Hypothalamus (tissue), 51 donors: ENCODE results near the gene MINAR1.

Source experiments
- DNase-seq, 51 donors: peaks; one replicate each; lab custom pipeline; 2025; lab: John Stamatoyannopoulos, UW

The MINAR1 gene

GRCh38 chr15:79459666-79460065 is 27.5 kb downstream of the MINAR1 start:
- DNase-seq, result no peak

GRCh38 chr15:79463043-79463780 is 31.1 kb downstream of the MINAR1 start:
- no peak for DNase-seq

GRCh38 chr15:79463781-79464270 is 31.7 kb downstream of the MINAR1 start:
- no peak for DNase-seq

- no peak for DNase-seq
Measured at GRCh38 chr15:79466488-79466887, 34.4 kb downstream of the MINAR1 start.

- DNase-seq, result no peak
Measured at GRCh38 chr15:79467865-79468586, 35.9 kb downstream of the MINAR1 start.

- no peak for DNase-seq
Measured at GRCh38 chr15:79472446-79472845, 40.3 kb downstream of the MINAR1 start.

GRCh38 chr15:79474252-79474651 is 42.1 kb downstream of the MINAR1 start:
- no peak for DNase-seq

- no peak for DNase-seq
Measured at GRCh38 chr15:79475306-79475705, 43.2 kb downstream of the MINAR1 start.

GRCh38 chr15:79478108-79478507 is 46.0 kb downstream of the MINAR1 start:
- DNase-seq, result no peak

GRCh38 chr15:79479616-79480015 is 47.5 kb downstream of the MINAR1 start:
- no peak for DNase-seq

- DNase-seq, result no peak
Measured at GRCh38 chr15:79481793-79482192, 49.7 kb downstream of the MINAR1 start.
